Activated CD8-positive, alpha-beta memory T cell treated with anti-CD3 and anti-CD28 coated beads, Interleukin-2, amount 10 ng/mL, durations not matched to agents 7 days and 5 days (primary cell): Measurements from ENCODE around the gene KIAA0232. TPM values are rescaled to one million over a fixed set of nuclear protein-coding genes. Genes with fewer than 3 reads are reported as not detected.
"Not testable (repeated sequence)": the region's sequence is repeated elsewhere in the genome, so short reads cannot be mapped to it uniquely, and the experiment has no call there.

Experiments used
- ATAC-seq: fragments of 150-1000 bp; cut with Tn5 transposase; one replicate; pipeline ENCODE4 v1.10.0; 2021; ENCODE audit warnings: moderate library complexity
- CTCF ChIA-PET: fragments of 350-600 bp; sonication (Branson Sonifier 250); formaldehyde crosslinking; loops from one replicate; lab custom pipeline; 2021; ENCODE audit warnings: antibody characterized with exemption; lab: Charles Lee
- DNase-seq: peaks from one replicate; pipeline ENCODE4 v3.0.0-alpha.2; 2020
- H3K27ac Mint-ChIP-seq: one replicate; pipeline ENCODE4 v1.8.0; 2021; ENCODE audit warnings: mild to moderate bottlenecking, mixed read lengths
- H3K27me3 Mint-ChIP-seq: one replicate; pipeline ENCODE4 v1.8.0; 2021; ENCODE audit warnings: mixed read lengths
- H3K36me3 Mint-ChIP-seq: one replicate; pipeline ENCODE4 v1.8.0; 2021; ENCODE audit warnings: mild to moderate bottlenecking, mixed read lengths
- H3K4me1 Mint-ChIP-seq: one replicate; pipeline ENCODE4 v1.8.0; 2021; ENCODE audit warnings: mixed read lengths
- H3K4me3 Mint-ChIP-seq: one replicate; pipeline ENCODE4 v1.8.0; 2021; ENCODE audit warnings: mild to moderate bottlenecking, moderate library complexity, mixed read lengths
- H3K9me3 Mint-ChIP-seq: one replicate; pipeline ENCODE4 v1.8.0; 2022; ENCODE audit warnings: low read depth, mixed read lengths
- total RNA-seq, 2 experiments: library from RNA; stranded (reverse); gene quantifications; one replicate each; pipeline ENCODE4 v1.2.3, GENCODE V29; 2021

KIAA0232 gene
- total RNA-seq, 2 experiments from 2014 or later, result 17.5 to 19.8 TPM

GRCh38 chr4:6749340-6750171 lies 33.0 kb upstream of the KIAA0232 start:
- H3K27ac Mint-ChIP-seq, result no peak overlapping the region
- no peaks in the 10 kb centered on the region for H3K27me3 Mint-ChIP-seq
- CTCF ChIA-PET, result no interaction called here
- DNase-seq (no peak), ATAC-seq (no peak)
- peaks cover 17% of the 10 kb centered on the region for H3K4me1 Mint-ChIP-seq
- no peaks in the 10 kb centered on the region for H3K36me3 Mint-ChIP-seq
- no peaks in the 10 kb centered on the region for H3K9me3 Mint-ChIP-seq
- H3K4me3 Mint-ChIP-seq, result no peak overlapping the region

GRCh38 chr4:6750286-6751221 lies 32.0 kb upstream of the KIAA0232 start:
- Mint-ChIP-seq H3K4me1 (peaks cover 17% of the 10 kb centered on the region), H3K27me3 (no peaks in the 10 kb centered on the region), H3K27ac (peak overlapping the region; percentile 90), H3K4me3 (peak overlapping the region; percentile 75), H3K36me3 (no peaks in the 10 kb centered on the region), H3K9me3 (no peaks in the 10 kb centered on the region)
- CTCF ChIA-PET, result interaction anchor here (1.2 kb wide), 1 partner anchor 320 kb away, joined by 4 read pairs; no protein-coding TSS in a partner anchor
- ATAC-seq, result no peak
- no peak for DNase-seq

- Mint-ChIP-seq H3K27me3 (no peaks in the 10 kb centered on the region), H3K4me1 (peaks cover 17% of the 10 kb centered on the region), H3K36me3 (no peaks in the 10 kb centered on the region), H3K4me3 (peak overlapping the region; percentile 75), H3K27ac (peak overlapping the region; percentile 90), H3K9me3 (no peaks in the 10 kb centered on the region)
- DNase-seq (peak; percentile 53), ATAC-seq (peak; percentile 79)
- CTCF ChIA-PET, result interaction anchor here (1.2 kb wide), 1 partner anchor 319 kb away, joined by 4 read pairs; no protein-coding TSS in a partner anchor
These were observed 30.7 kb upstream of the KIAA0232 start for GRCh38 chr4:6751611-6752485.

GRCh38 chr4:6752486-6752829 lies 30.1 kb upstream of the KIAA0232 start:
- Mint-ChIP-seq H3K27me3 (no peaks in the 10 kb centered on the region), H3K27ac (no peak overlapping the region)

GRCh38 chr4:6753103-6753560 lies 29.4 kb upstream of the KIAA0232 start:
- no peak for DNase-seq
- H3K27me3 Mint-ChIP-seq, result no peaks in the 10 kb centered on the region
- H3K4me1 Mint-ChIP-seq, result peaks cover 17% of the 10 kb centered on the region
- no peaks in the 10 kb centered on the region for H3K9me3 Mint-ChIP-seq
- ATAC-seq, result no peak
- no peak overlapping the region for H3K4me3 Mint-ChIP-seq
- no peak overlapping the region for H3K27ac Mint-ChIP-seq
- CTCF ChIA-PET, result no interaction called here
- H3K36me3 Mint-ChIP-seq, result no peaks in the 10 kb centered on the region

More at GRCh38 chr4:6752486-6752829, 30.1 kb upstream of the KIAA0232 start:
- H3K4me3 Mint-ChIP-seq, result no peak overlapping the region
- H3K9me3 Mint-ChIP-seq, result no peaks in the 10 kb centered on the region
- CTCF ChIA-PET, result no interaction called here
- H3K36me3 Mint-ChIP-seq, result no peaks in the 10 kb centered on the region
- no peak for ATAC-seq
- DNase-seq, result no peak
- peaks cover 17% of the 10 kb centered on the region for H3K4me1 Mint-ChIP-seq

GRCh38 chr4:6753891-6754290 lies 28.6 kb upstream of the KIAA0232 start:
- H3K9me3 Mint-ChIP-seq, result no peaks in the 10 kb centered on the region
- peaks cover 17% of the 10 kb centered on the region for H3K4me1 Mint-ChIP-seq
- no peaks in the 10 kb centered on the region for H3K36me3 Mint-ChIP-seq
- no peaks in the 10 kb centered on the region for H3K27me3 Mint-ChIP-seq
- H3K4me3 Mint-ChIP-seq, result no peak overlapping the region
- ATAC-seq (no peak), DNase-seq (no peak)
- CTCF ChIA-PET, result no interaction called here
- no peak overlapping the region for H3K27ac Mint-ChIP-seq

- CTCF ChIA-PET, result interaction anchor here (1.1 kb wide), 1 partner anchor 288 kb away, joined by 3 read pairs; the partner anchor contains the start of gene TADA2B
- Mint-ChIP-seq H3K4me1 (peaks cover 17% of the 10 kb centered on the region), H3K27me3 (peaks cover under 1% of the 10 kb centered on the region), H3K4me3 (no peak overlapping the region), H3K9me3 (no peaks in the 10 kb centered on the region), H3K36me3 (no peaks in the 10 kb centered on the region), H3K27ac (no peak overlapping the region)
- ATAC-seq (no peak), DNase-seq (no peak)
These were observed 27.9 kb upstream of the KIAA0232 start for GRCh38 chr4:6754481-6755087.

GRCh38 chr4:6755088-6755753 lies 27.3 kb upstream of the KIAA0232 start:
- H3K4me3 Mint-ChIP-seq, result no peak overlapping the region

GRCh38 chr4:6756345-6756744 lies 26.2 kb upstream of the KIAA0232 start:
- ATAC-seq, H3K36me3 Mint-ChIP-seq, DNase-seq, H3K4me1 Mint-ChIP-seq, H3K4me3 Mint-ChIP-seq, H3K27me3 Mint-ChIP-seq, H3K27ac Mint-ChIP-seq, H3K9me3 Mint-ChIP-seq: not testable (repeated sequence)
- CTCF ChIA-PET, result interaction anchor here (1.2 kb wide), 1 partner anchor 36 kb away, joined by 3 read pairs; no protein-coding TSS in a partner anchor

More at GRCh38 chr4:6755088-6755753, 27.3 kb upstream of the KIAA0232 start:
- no peaks in the 10 kb centered on the region for H3K9me3 Mint-ChIP-seq
- no peak overlapping the region for H3K27ac Mint-ChIP-seq
- no peak for ATAC-seq
- CTCF ChIA-PET, result interaction anchor here (1.1 kb wide), 1 partner anchor 288 kb away, joined by 3 read pairs; the partner anchor contains the start of gene TADA2B
- peaks cover 17% of the 10 kb centered on the region for H3K4me1 Mint-ChIP-seq
- no peak for DNase-seq
- H3K36me3 Mint-ChIP-seq, result no peaks in the 10 kb centered on the region
- H3K27me3 Mint-ChIP-seq, result peaks cover 3% of the 10 kb centered on the region

GRCh38 chr4:6758728-6759127 lies 23.8 kb upstream of the KIAA0232 start:
- peaks cover 3% of the 10 kb centered on the region for H3K27me3 Mint-ChIP-seq
- CTCF ChIA-PET, result interaction anchor here (0.7 kb wide), 1 partner anchor 115 kb away, joined by 3 read pairs; no protein-coding TSS in a partner anchor
- no peak for DNase-seq
- ATAC-seq, result no peak
- no peaks in the 10 kb centered on the region for H3K36me3 Mint-ChIP-seq
- peaks cover 4% of the 10 kb centered on the region for H3K4me1 Mint-ChIP-seq
- H3K4me3 Mint-ChIP-seq, result no peak overlapping the region
- no peaks in the 10 kb centered on the region for H3K9me3 Mint-ChIP-seq
- no peak overlapping the region for H3K27ac Mint-ChIP-seq

GRCh38 chr4:6760865-6761264 lies 21.7 kb upstream of the KIAA0232 start:
- CTCF ChIA-PET, result interaction anchor here (1.8 kb wide), 1 partner anchor 41 kb away, joined by 6 read pairs; no protein-coding TSS in a partner anchor
- no peak overlapping the region for H3K27ac Mint-ChIP-seq
- DNase-seq (no peak), ATAC-seq (no peak)
- no peaks in the 10 kb centered on the region for H3K36me3 Mint-ChIP-seq
- H3K27me3 Mint-ChIP-seq, result peaks cover 3% of the 10 kb centered on the region
- no peak overlapping the region for H3K4me3 Mint-ChIP-seq
- peaks cover 4% of the 10 kb centered on the region for H3K4me1 Mint-ChIP-seq
- no peaks in the 10 kb centered on the region for H3K9me3 Mint-ChIP-seq
